ENCODE data around the gene PCDHB5. TPM values are rescaled to one million over a fixed set of nuclear protein-coding genes. Genes with fewer than 3 reads are reported as not detected.

The PCDHB5 gene
- polyA plus RNA-seq, 1 donor (not counting 4 experiments of a cell fraction or from before 2014, with no cell fraction given) = 0.09 TPM

GRCh38 chr5:141149812-141150211, 14.8 kb downstream of the PCDHB5 start, which contains the start of gene PCDHB6:
Gene PCDHB6 (plus strand): TSS chr5:141150057. CDS start chr5:141150258, 201 bp downstream.
- Histone ChIP-seq H3K4me3 (ENCODE audit: control insufficient read depth in 2 of 3, extremely low read depth in 1 of 3, insufficient read depth in 2 of 3, low read depth in 1 of 3, low read length in 3 of 3) (no peak within 1 kb of the TSS), H3K27me3 (ENCODE audit: control insufficient read depth, extremely low read depth, insufficient read depth, low read length) (no peaks in the 10 kb centered on the region), H3K4me2 (ENCODE audit: control insufficient read depth, extremely low read depth, insufficient read depth, low read depth, low read length) (no peak within 1 kb of the TSS)

GRCh38 chr5:141150224-141150992, 15.4 kb downstream of the PCDHB5 start:
- no peak overlapping the region for H3K27ac ChIP-seq (ENCODE audit: control insufficient read depth, insufficient read depth, low read length)
- dilution Hi-C loops (cut with MboI; ENCODE audit: extremely low pct_ligation_motif_present, low sequenced_read_pairs) = no loop called here
- H2AFZ ChIP-seq (ENCODE audit: control insufficient read depth, low read length) = no peak overlapping the region
- H3K4me2 ChIP-seq (ENCODE audit: control insufficient read depth, extremely low read depth, insufficient read depth, low read depth, low read length) = no peak overlapping the region
- DNase-seq (ENCODE audit: low read depth, low spot score) (no peak), FAIRE-seq (no peak)
- H3K9me3 ChIP-seq (ENCODE audit: control insufficient read depth, low read depth, low read length) = no peaks in the 10 kb centered on the region
- no peaks in the 10 kb centered on the region for H3K79me2 ChIP-seq (ENCODE audit: control insufficient read depth, insufficient read depth, low read length)
- no peaks in the 10 kb centered on the region for H3K27me3 ChIP-seq (ENCODE audit: control insufficient read depth, extremely low read depth, insufficient read depth, low read length)
- no peaks in the 10 kb centered on the region for H3K9me1 ChIP-seq (ENCODE audit: control insufficient read depth, extremely low read depth, insufficient read depth, low read length)
- no peaks in the 10 kb centered on the region for H3K36me3 ChIP-seq (ENCODE audit: control insufficient read depth in 2 of 2, extremely low read depth in 1 of 2, insufficient read depth in 2 of 2, low read length in 2 of 2)
- H3K4me1 ChIP-seq (ENCODE audit: control insufficient read depth, extremely low read depth, insufficient read depth, low read length) = no peaks in the 10 kb centered on the region
- TF ChIP-seq EZH2 (IDR thresholded peaks at IDR 0.05; ENCODE audit: low read length) (no peak), CTCF (optimal IDR thresholded peaks at IDR 0.05 in 1 of 3, IDR thresholded peaks at IDR 0.05 in 1 of 3, conservative IDR thresholded peaks at IDR 0.05 in 1 of 3; ENCODE audit: extremely low read depth in 1 of 3, insufficient read depth in 2 of 3, low read length in 3 of 3) (no peak)
- no peak overlapping the region for H3K9ac ChIP-seq (ENCODE audit: control insufficient read depth, extremely low read depth, insufficient read depth, low read length)
- H3K4me3 ChIP-seq (ENCODE audit: control insufficient read depth in 2 of 3, extremely low read depth in 1 of 3, insufficient read depth in 2 of 3, low read depth in 1 of 3, low read length in 3 of 3) = no peak overlapping the region
- no peaks in the 10 kb centered on the region for H4K20me1 ChIP-seq (ENCODE audit: control insufficient read depth, extremely low read depth, insufficient read depth, low read length)

More at GRCh38 chr5:141149812-141150211, 14.8 kb downstream of the PCDHB5 start, which contains the start of gene PCDHB6:
- no peak within 1 kb of the TSS for H3K9ac ChIP-seq (ENCODE audit: control insufficient read depth, extremely low read depth, insufficient read depth, low read length)
- FAIRE-seq (no peak), DNase-seq (ENCODE audit: low read depth, low spot score) (no peak)
- TF ChIP-seq EZH2 (IDR thresholded peaks at IDR 0.05; ENCODE audit: low read length) (no peak), CTCF (optimal IDR thresholded peaks at IDR 0.05 in 1 of 3, IDR thresholded peaks at IDR 0.05 in 1 of 3, conservative IDR thresholded peaks at IDR 0.05 in 1 of 3; ENCODE audit: extremely low read depth in 1 of 3, insufficient read depth in 2 of 3, low read length in 3 of 3) (no peak)
- H3K9me3 ChIP-seq (ENCODE audit: control insufficient read depth, low read depth, low read length) = no peaks in the 10 kb centered on the region
- H3K36me3 ChIP-seq (ENCODE audit: control insufficient read depth in 2 of 2, extremely low read depth in 1 of 2, insufficient read depth in 2 of 2, low read length in 2 of 2) = no peaks in the 10 kb centered on the region
- no peak within 1 kb of the TSS for H3K27ac ChIP-seq (ENCODE audit: control insufficient read depth, insufficient read depth, low read length)
- H2AFZ ChIP-seq (ENCODE audit: control insufficient read depth, low read length) = no peak within 1 kb of the TSS
- no peaks in the 10 kb centered on the region for H4K20me1 ChIP-seq (ENCODE audit: control insufficient read depth, extremely low read depth, insufficient read depth, low read length)
- no peaks in the 10 kb centered on the region for H3K9me1 ChIP-seq (ENCODE audit: control insufficient read depth, extremely low read depth, insufficient read depth, low read length)
- no peaks in the 10 kb centered on the region for H3K79me2 ChIP-seq (ENCODE audit: control insufficient read depth, insufficient read depth, low read length)
- H3K4me1 ChIP-seq (ENCODE audit: control insufficient read depth, extremely low read depth, insufficient read depth, low read length) = no peaks in the 10 kb centered on the region
- dilution Hi-C loops (cut with MboI; ENCODE audit: extremely low pct_ligation_motif_present, low sequenced_read_pairs) = no loop called here
